ENCODE measurements around the gene SLC8A1. TPM values are rescaled to one million over a fixed set of nuclear protein-coding genes. Genes with fewer than 3 reads are reported as not detected.

SLC8A1 gene
- total RNA-seq, 1 experiment from 2014 or later = 1.7 TPM

- Histone ChIP-seq H2BK5ac (ENCODE audit: insufficient read length, low read length) (no peak overlapping the region), H2BK15ac (ENCODE audit: low read depth, low read length) (no peak overlapping the region), H3K4me2 (ENCODE audit: insufficient read depth, insufficient read length, low read length) (no peak overlapping the region), H2BK120ac (ENCODE audit: low read depth, low read length, poor library complexity, severe bottlenecking) (no peak overlapping the region), H3K56ac (ENCODE audit: insufficient read length, low read depth, low read length) (no peak overlapping the region), H3K79me2 (ENCODE audit: insufficient read depth, low read length) (no peaks in the 10 kb centered on the region; the same call in 1 of the 2 replicates), H2BK20ac (ENCODE audit: low read depth, low read length, poor library complexity, severe bottlenecking) (no peak overlapping the region), H3K18ac (ENCODE audit: insufficient read length, low read depth, low read length) (no peak overlapping the region), H2AFZ (ENCODE audit: low read length) (no peak overlapping the region), H4K91ac (ENCODE audit: insufficient read length, low read depth, low read length) (no peak overlapping the region), H3K79me1 (ENCODE audit: insufficient read depth, low read depth, low read length, poor library complexity, severe bottlenecking) (no peaks in the 10 kb centered on the region), H3K23me2 (ENCODE audit: insufficient read length, low read depth, low read length, poor library complexity, severe bottlenecking) (no peaks in the 10 kb centered on the region), H3K23ac (ENCODE audit: insufficient read length, low read depth, low read length) (no peak overlapping the region), H3K9me3 (ENCODE audit: control insufficient read depth, low read depth, low read length) (no peaks in the 10 kb centered on the region), H3T11ph (ENCODE audit: low read length) (no peak overlapping the region), H3K4ac (ENCODE audit: low read depth, low read length) (no peak overlapping the region), H2AK5ac (ENCODE audit: insufficient read length, low read length) (no peak overlapping the region), H3K9ac (ENCODE audit: extremely low read depth, insufficient read length, low read length) (no peak overlapping the region), H2BK12ac (ENCODE audit: insufficient read length, low read depth, low read length) (no peak overlapping the region), H3K27ac (ENCODE audit: insufficient read length, low read depth, low read length) (no peak overlapping the region), H3K4me1 (ENCODE audit: insufficient read depth, low read length) (no peaks in the 10 kb centered on the region), H3K27me3 (ENCODE audit: insufficient read depth, low read length) (no peaks in the 10 kb centered on the region), H4K8ac (replicated peaks; ENCODE audit: insufficient read length, low read depth, low read length) (no peak overlapping the region), H3K14ac (ENCODE audit: insufficient read depth, low read length) (no peak overlapping the region), H4K5ac (ENCODE audit: insufficient read length, low read depth, low read length) (no peak overlapping the region), H4K20me1 (ENCODE audit: control insufficient read depth, insufficient read depth, insufficient read length) (no peaks in the 10 kb centered on the region)
- Mint-ChIP-seq H3K36me3 (ENCODE audit: insufficient read depth in 1 of 3, low read depth in 3 of 3) (no peaks in the 10 kb centered on the region), H3K27ac (no peak overlapping the region), H3K27me3 (ENCODE audit: low read depth) (peaks cover 9% of the 10 kb centered on the region), H3K9me3 (no peaks in the 10 kb centered on the region), H3K4me1 (peaks cover 5 to 8% of the 10 kb centered on the region in 2 experiments), H3K4me3 (no peak overlapping the region)
- no CpG with 5 or more reads among the region's 6 CpGs for WGBS (ENCODE audit: extremely low coverage, insufficient read length, low lambda C conversion rate)
- DNase-seq = no peak
- no peak for TF ChIP-seq CTCF (conservative IDR thresholded peaks at IDR 0.05)
These were observed 6.4 kb upstream of the SLC8A1 start for GRCh38 chr2:40458271-40458794.

Measured in H9 (cell line).